Measurements from ENCODE around the gene FAM3C.
"Not testable (repeated sequence)": the region's sequence is repeated elsewhere in the genome, so short reads cannot be mapped to it uniquely, and the experiment has no call there.

FAM3C gene

GRCh38 chr7:121433775-121434174 is 37.7 kb upstream of the FAM3C start:
- no peaks in the 10 kb centered on the region for H4K20me1 ChIP-seq (ENCODE audit: insufficient read depth, low read length)
- H3K27me3 ChIP-seq (ENCODE audit: insufficient read depth, low read length) = no peaks in the 10 kb centered on the region
- H3K4me3 ChIP-seq (ENCODE audit: low read depth, low read length, poor library complexity, severe bottlenecking) = no peak overlapping the region
- H2AFZ ChIP-seq (ENCODE audit: low read length) = no peak overlapping the region
- H3K36me3 ChIP-seq (ENCODE audit: insufficient read depth, low read length) = no peaks in the 10 kb centered on the region
- peaks cover 16% of the 10 kb centered on the region for H3K4me1 ChIP-seq (ENCODE audit: insufficient read depth, low read length, severe bottlenecking)
- no peaks in the 10 kb centered on the region for H3K9me3 ChIP-seq (ENCODE audit: low read length)
- no peak overlapping the region for H3K4me2 ChIP-seq (ENCODE audit: low read length)
- TF ChIP-seq EZH2 (IDR thresholded peaks at IDR 0.05; ENCODE audit: borderline replicate concordance, low read length) (no peak), CTCF (IDR thresholded peaks at IDR 0.05; ENCODE audit: low read length) (no peak)
- no peaks in the 10 kb centered on the region for H3K9me2 ChIP-seq (ENCODE audit: low read depth, low read length)
- no peak overlapping the region for H3K27ac ChIP-seq (ENCODE audit: low read depth, low read length, poor library complexity, severe bottlenecking)
- H3F3A ChIP-seq (ENCODE audit: insufficient read depth, low read length) = no peaks in the 10 kb centered on the region
- no peaks in the 10 kb centered on the region for H3K79me2 ChIP-seq (ENCODE audit: insufficient read depth, low read length)
- no peak overlapping the region for H3K9ac ChIP-seq (ENCODE audit: low read length)

GRCh38 chr7:121432486-121432885 is 36.4 kb upstream of the FAM3C start:
- H3K4me2 ChIP-seq (ENCODE audit: low read length); H3K9ac ChIP-seq (ENCODE audit: low read length); H3K9me2 ChIP-seq (ENCODE audit: low read depth, low read length); H3K9me3 ChIP-seq (ENCODE audit: low read length); H3K79me2 ChIP-seq (ENCODE audit: insufficient read depth, low read length); H3K27ac ChIP-seq (ENCODE audit: low read depth, low read length, poor library complexity, severe bottlenecking); H3K4me1 ChIP-seq (ENCODE audit: insufficient read depth, low read length, severe bottlenecking); H3F3A ChIP-seq (ENCODE audit: insufficient read depth, low read length); H4K20me1 ChIP-seq (ENCODE audit: insufficient read depth, low read length); H3K27me3 ChIP-seq (ENCODE audit: insufficient read depth, low read length); H2AFZ ChIP-seq (ENCODE audit: low read length); H3K36me3 ChIP-seq (ENCODE audit: insufficient read depth, low read length); H3K4me3 ChIP-seq (ENCODE audit: low read depth, low read length, poor library complexity, severe bottlenecking): not testable (repeated sequence)

- H3K4me2 ChIP-seq (ENCODE audit: low read length) = no peak overlapping the region
- H3K27me3 ChIP-seq (ENCODE audit: insufficient read depth, low read length) = no peaks in the 10 kb centered on the region
- no peaks in the 10 kb centered on the region for H3K9me2 ChIP-seq (ENCODE audit: low read depth, low read length)
- no peaks in the 10 kb centered on the region for H3K4me1 ChIP-seq (ENCODE audit: insufficient read depth, low read length, severe bottlenecking)
- no peak overlapping the region for H2AFZ ChIP-seq (ENCODE audit: low read length)
- no peaks in the 10 kb centered on the region for H3F3A ChIP-seq (ENCODE audit: insufficient read depth, low read length)
- TF ChIP-seq CTCF (IDR thresholded peaks at IDR 0.05; ENCODE audit: low read length) = no peak
- TF ChIP-seq EZH2 (IDR thresholded peaks at IDR 0.05; ENCODE audit: borderline replicate concordance, low read length) = no peak
- no peak overlapping the region for H3K9ac ChIP-seq (ENCODE audit: low read length)
- H3K79me2 ChIP-seq (ENCODE audit: insufficient read depth, low read length) = no peaks in the 10 kb centered on the region
- H3K9me3 ChIP-seq (ENCODE audit: low read length) = no peaks in the 10 kb centered on the region
- H4K20me1 ChIP-seq (ENCODE audit: insufficient read depth, low read length) = no peaks in the 10 kb centered on the region
- no peak overlapping the region for H3K27ac ChIP-seq (ENCODE audit: low read depth, low read length, poor library complexity, severe bottlenecking)
- no peak overlapping the region for H3K4me3 ChIP-seq (ENCODE audit: low read depth, low read length, poor library complexity, severe bottlenecking)
- H3K36me3 ChIP-seq (ENCODE audit: insufficient read depth, low read length) = no peaks in the 10 kb centered on the region
Observed at GRCh38 chr7:121431996-121432395, 35.9 kb upstream of the FAM3C start.

GRCh38 chr7:121431389-121431995 is 35.4 kb upstream of the FAM3C start:
- H3F3A ChIP-seq (ENCODE audit: insufficient read depth, low read length) = no peaks in the 10 kb centered on the region
- no peaks in the 10 kb centered on the region for H3K36me3 ChIP-seq (ENCODE audit: insufficient read depth, low read length)
- H3K27me3 ChIP-seq (ENCODE audit: insufficient read depth, low read length) = no peaks in the 10 kb centered on the region
- H3K4me3 ChIP-seq (ENCODE audit: low read depth, low read length, poor library complexity, severe bottlenecking) = no peak overlapping the region
- H3K9ac ChIP-seq (ENCODE audit: low read length) = no peak overlapping the region
- H3K4me2 ChIP-seq (ENCODE audit: low read length) = no peak overlapping the region
- H3K9me2 ChIP-seq (ENCODE audit: low read depth, low read length) = no peaks in the 10 kb centered on the region
- H3K4me1 ChIP-seq (ENCODE audit: insufficient read depth, low read length, severe bottlenecking) = no peaks in the 10 kb centered on the region
- no peak overlapping the region for H2AFZ ChIP-seq (ENCODE audit: low read length)
- H3K9me3 ChIP-seq (ENCODE audit: low read length) = no peaks in the 10 kb centered on the region
- H3K79me2 ChIP-seq (ENCODE audit: insufficient read depth, low read length) = no peaks in the 10 kb centered on the region
- TF ChIP-seq EZH2 (IDR thresholded peaks at IDR 0.05; ENCODE audit: borderline replicate concordance, low read length) (no peak), CTCF (IDR thresholded peaks at IDR 0.05; ENCODE audit: low read length) (no peak)
- H3K27ac ChIP-seq (ENCODE audit: low read depth, low read length, poor library complexity, severe bottlenecking) = no peak overlapping the region
- H4K20me1 ChIP-seq (ENCODE audit: insufficient read depth, low read length) = no peaks in the 10 kb centered on the region

Measured in OCI-LY1 (cell line).